ENCODE measurements around the gene AMN. TPM values are rescaled to one million over a fixed set of nuclear protein-coding genes. Genes with fewer than 3 reads are reported as not detected.

The AMN gene
- total and polyA plus RNA-seq, 8 donors: 1.3 to 781 (median 13.8) TPM

GRCh38 chr14:102973706-102974285, 51.3 kb downstream of the AMN start:
- Histone ChIP-seq H3K9me3 (no peaks in the 10 kb centered on the region), H3K36me3 (peaks cover 80 to 100% (median 100%) of the 10 kb centered on the region in 4 donors), H3K4me3 (no peak overlapping the region), H3K27me3 (no peaks in the 10 kb centered on the region), H3K27ac (no peak overlapping the region), H3K4me1 (no peaks in the 10 kb centered on the region)
- no peak for DNase-seq
- 69 to 78% (median 76%) methylated on average over 13 to 21 of the region's 22 CpGs for WGBS, 5 donors
- TF ChIP-seq EP300 (IDR thresholded peaks at IDR 0.05): no peak
- intact Hi-C loops (cut with DNase I; ENCODE audit: low total_unique reads): no loop called here

- H3K27me3 ChIP-seq: no peaks in the 10 kb centered on the region
- H3K27ac ChIP-seq: no peak overlapping the region
- no peaks in the 10 kb centered on the region for H3K4me1 ChIP-seq
- intact Hi-C loops (cut with DNase I; ENCODE audit: low total_unique reads): no loop called here
- H3K9me3 ChIP-seq: no peaks in the 10 kb centered on the region
- WGBS, 5 donors: 87 to 94% (median 92%) methylated on average over 17 of the region's 17 CpGs
- DNase-seq: no peak
- TF ChIP-seq POLR2A (IDR thresholded peaks at IDR 0.05): no peak
- TF ChIP-seq POLR2AphosphoS5 (IDR thresholded peaks at IDR 0.05): no peak
- TF ChIP-seq EP300 (IDR thresholded peaks at IDR 0.05): no peak
- no peak for TF ChIP-seq CTCF (IDR thresholded peaks at IDR 0.05)
- peaks cover 81 to 100% (median 100%) of the 10 kb centered on the region in 4 donors for H3K36me3 ChIP-seq
- no peak overlapping the region for H3K4me3 ChIP-seq
Measured at GRCh38 chr14:102975662-102976061, 53.2 kb downstream of the AMN start.

- TF ChIP-seq CTCF (IDR thresholded peaks at IDR 0.05): no peak
- TF ChIP-seq POLR2AphosphoS5 (IDR thresholded peaks at IDR 0.05): no peak
- no peak for TF ChIP-seq POLR2A (IDR thresholded peaks at IDR 0.05)
- TF ChIP-seq EP300 (IDR thresholded peaks at IDR 0.05): no peak
- WGBS, 5 donors: 86 to 92% (median 88%) methylated on average over 8 of the region's 8 CpGs
- Histone ChIP-seq H3K27me3 (no peaks in the 10 kb centered on the region), H3K9me3 (no peaks in the 10 kb centered on the region), H3K4me1 (no peaks in the 10 kb centered on the region), H3K27ac (no peak overlapping the region), H3K36me3 (peaks cover 79 to 100% (median 100%) of the 10 kb centered on the region in 4 donors), H3K4me3 (no peak overlapping the region)
- DNase-seq: no peak
- intact Hi-C loops (cut with DNase I; ENCODE audit: low total_unique reads): no loop called here
Measured at GRCh38 chr14:102977475-102977874, 55.0 kb downstream of the AMN start.

- no peak overlapping the region for H3K27ac ChIP-seq
- no peaks in the 10 kb centered on the region for H3K27me3 ChIP-seq
- peaks cover 68 to 100% (median 100%) of the 10 kb centered on the region in 4 donors for H3K36me3 ChIP-seq
- no peak overlapping the region for H3K4me3 ChIP-seq
- 91 to 95% (median 93%) methylated on average over 9 of the region's 9 CpGs for WGBS, 5 donors
- TF ChIP-seq POLR2AphosphoS5 (IDR thresholded peaks at IDR 0.05) (no peak), EP300 (IDR thresholded peaks at IDR 0.05) (no peak), POLR2A (IDR thresholded peaks at IDR 0.05) (no peak), CTCF (IDR thresholded peaks at IDR 0.05) (no peak)
- intact Hi-C loops (cut with DNase I; ENCODE audit: low total_unique reads): no loop called here
- DNase-seq: no peak
- no peaks in the 10 kb centered on the region for H3K4me1 ChIP-seq
- H3K9me3 ChIP-seq: no peaks in the 10 kb centered on the region
Measured at GRCh38 chr14:102979406-102979805, 56.9 kb downstream of the AMN start.

GRCh38 chr14:102980409-102980810, 57.9 kb downstream of the AMN start:
- no peaks in the 10 kb centered on the region for H3K4me1 ChIP-seq
- WGBS, 5 donors: 90 to 93% (median 91%) methylated on average over 8 of the region's 8 CpGs
- no peak for DNase-seq
- TF ChIP-seq EP300 (IDR thresholded peaks at IDR 0.05) (no peak), CTCF (IDR thresholded peaks at IDR 0.05) (no peak), POLR2AphosphoS5 (IDR thresholded peaks at IDR 0.05) (no peak), POLR2A (IDR thresholded peaks at IDR 0.05) (no peak)
- no peak overlapping the region for H3K4me3 ChIP-seq
- no peaks in the 10 kb centered on the region for H3K9me3 ChIP-seq
- no peak overlapping the region for H3K27ac ChIP-seq
- peaks cover 62 to 100% (median 100%) of the 10 kb centered on the region in 4 donors for H3K36me3 ChIP-seq
- no peaks in the 10 kb centered on the region for H3K27me3 ChIP-seq
- intact Hi-C loops (cut with DNase I; ENCODE audit: low total_unique reads): no loop called here
